Activated CD4-positive, alpha-beta T cell treated with anti-CD3 and anti-CD28 coated beads, Interleukin-2, amount 50 U/mL, for 24 hours (primary cell): ENCODE measurements around the gene KIF3A.

Experiments
- DNase-seq, 2 donors: peaks; one replicate each; pipeline ENCODE4 v3.0.0-alpha.2; 2020; ENCODE audit warnings: low read depth in 1 of 2, low spot score in 1 of 2

Gene KIF3A

GRCh38 chr5:132679166-132679565 is 58.2 kb downstream of the KIF3A start:
- no peak for DNase-seq

GRCh38 chr5:132678735-132679134 is 58.6 kb downstream of the KIF3A start:
- DNase-seq = no peak

GRCh38 chr5:132677682-132678400 is 59.5 kb downstream of the KIF3A start:
- no peak for DNase-seq

- no peak for DNase-seq
Observed at GRCh38 chr5:132677191-132677590, 60.2 kb downstream of the KIF3A start.

- DNase-seq = no peak
Observed at GRCh38 chr5:132675936-132676689, 61.2 kb downstream of the KIF3A start.

GRCh38 chr5:132674671-132675506 is 62.5 kb downstream of the KIF3A start:
- DNase-seq = no peak

GRCh38 chr5:132673939-132674630 is 63.3 kb downstream of the KIF3A start, which contains the start of gene IL4:
IL4 (plus strand) TSS chr5:132673989; CDS start chr5:132674051, 62 bp downstream.
- DNase-seq = no peak

GRCh38 chr5:132673488-132673887 is 63.9 kb downstream of the KIF3A start:
- DNase-seq = no peak

GRCh38 chr5:132671000-132671399 is 66.3 kb downstream of the KIF3A start:
- DNase-seq = no peak

- no peak for DNase-seq
Observed at GRCh38 chr5:132669966-132670882, 67.1 kb downstream of the KIF3A start.

GRCh38 chr5:132669455-132669820 is 67.9 kb downstream of the KIF3A start:
- DNase-seq = no peak

GRCh38 chr5:132668706-132669454 is 68.5 kb downstream of the KIF3A start:
- no peak for DNase-seq

- no peak for DNase-seq
Observed at GRCh38 chr5:132667761-132668705, 69.3 kb downstream of the KIF3A start.

GRCh38 chr5:132667309-132667708 is 70.0 kb downstream of the KIF3A start:
- no peak for DNase-seq

GRCh38 chr5:132666310-132667123 is 70.8 kb downstream of the KIF3A start:
- no peak for DNase-seq

- DNase-seq = no peak
Observed at GRCh38 chr5:132665574-132666080, 71.7 kb downstream of the KIF3A start.

GRCh38 chr5:132664696-132665209 is 72.6 kb downstream of the KIF3A start:
- no peak for DNase-seq
